Measurements from ENCODE around the gene FUOM.
"Not testable (repeated sequence)": the region's sequence is repeated elsewhere in the genome, so short reads cannot be mapped to it uniquely, and the experiment has no call there.

The FUOM gene

GRCh38 chr10:133327651-133328357, 30.0 kb downstream of the FUOM start:
- DNase-seq (ENCODE audit: low read depth) = no peak
- H3K4me3 ChIP-seq (replicated peaks; ENCODE audit: low read depth, low read length) = no peak overlapping the region
- no peak for TF ChIP-seq CTCF (IDR thresholded peaks at IDR 0.05; ENCODE audit: low read length, missing control alignments)

GRCh38 chr10:133326745-133327650, 30.8 kb downstream of the FUOM start:
- no peak overlapping the region for H3K4me3 ChIP-seq (replicated peaks; ENCODE audit: low read depth, low read length)
- no peak for TF ChIP-seq CTCF (IDR thresholded peaks at IDR 0.05; ENCODE audit: low read length, missing control alignments)
- DNase-seq (ENCODE audit: low read depth) = no peak

GRCh38 chr10:133326223-133326551, 31.6 kb downstream of the FUOM start:
- TF ChIP-seq CTCF (IDR thresholded peaks at IDR 0.05; ENCODE audit: low read length, missing control alignments) = no peak
- no peak overlapping the region for H3K4me3 ChIP-seq (replicated peaks; ENCODE audit: low read depth, low read length)
- DNase-seq (ENCODE audit: low read depth) = no peak

GRCh38 chr10:133325440-133326222, 32.2 kb downstream of the FUOM start:
- TF ChIP-seq CTCF (IDR thresholded peaks at IDR 0.05; ENCODE audit: low read length, missing control alignments) = no peak
- H3K4me3 ChIP-seq (replicated peaks; ENCODE audit: low read depth, low read length) = peak overlapping the region; percentile 29
- DNase-seq (ENCODE audit: low read depth) = no peak

- no peak overlapping the region for H3K4me3 ChIP-seq (replicated peaks; ENCODE audit: low read depth, low read length)
- DNase-seq (ENCODE audit: low read depth) = no peak
- no peak for TF ChIP-seq CTCF (IDR thresholded peaks at IDR 0.05; ENCODE audit: low read length, missing control alignments)
Measured at GRCh38 chr10:133324857-133325260, 33.0 kb downstream of the FUOM start.

GRCh38 chr10:133324198-133324792, 33.5 kb downstream of the FUOM start:
- H3K4me3 ChIP-seq (replicated peaks; ENCODE audit: low read depth, low read length) = no peak overlapping the region
- TF ChIP-seq CTCF (IDR thresholded peaks at IDR 0.05; ENCODE audit: low read length, missing control alignments) = no peak

GRCh38 chr10:133322064-133322709, 35.6 kb downstream of the FUOM start:
- not testable (repeated sequence) for DNase-seq (ENCODE audit: low read depth); H3K4me3 ChIP-seq (replicated peaks; ENCODE audit: low read depth, low read length)

More at GRCh38 chr10:133324198-133324792, 33.5 kb downstream of the FUOM start:
- peak; percentile 42 for DNase-seq (ENCODE audit: low read depth)

GRCh38 chr10:133320852-133321422, 36.9 kb downstream of the FUOM start:
- H3K4me3 ChIP-seq (replicated peaks; ENCODE audit: low read depth, low read length); DNase-seq (ENCODE audit: low read depth): not testable (repeated sequence)
